ENCODE measurements around the gene ADSS1. TPM values are rescaled to one million over a fixed set of nuclear protein-coding genes. Genes with fewer than 3 reads are reported as not detected.
"Not testable (repeated sequence)": the region's sequence is repeated elsewhere in the genome, so short reads cannot be mapped to it uniquely, and the experiment has no call there.

The ADSS1 gene
- total RNA-seq, 4 donors from 2014 or later = 5.1 to 32.2 (median 8.8) TPM

GRCh38 chr14:104725772-104726548, 1.9 kb downstream of the ADSS1 start:
- 60% methylated on average over 1 of the region's 25 CpGs; no CpG with 5 or more reads in 1 of the 2 donors for WGBS, 2 donors (ENCODE audit: low coverage in 1 of 2)

GRCh38 chr14:104726600-104727451, 2.8 kb downstream of the ADSS1 start:
- no peaks in the 10 kb centered on the region for H3K27me3 ChIP-seq
- TF ChIP-seq POLR2A (IDR thresholded peaks at IDR 0.05) = no peak
- no peak for TF ChIP-seq CTCF (IDR thresholded peaks at IDR 0.05)
- no peak for TF ChIP-seq POLR2AphosphoS5 (IDR thresholded peaks at IDR 0.05)
- no peak for TF ChIP-seq EP300 (IDR thresholded peaks at IDR 0.05)
- H3K36me3 ChIP-seq = no peaks in the 10 kb centered on the region
- H3K4me3 ChIP-seq = no peak overlapping the region
- peaks cover 0 to 53% (median 11%) of the 10 kb centered on the region in 3 donors for H3K4me1 ChIP-seq
- H3K27ac ChIP-seq = no peak overlapping the region
- 86 to 88% methylated on average over 3 to 4 of the region's 21 CpGs for WGBS, 2 donors (ENCODE audit: low coverage in 1 of 2)
- no peaks in the 10 kb centered on the region for H3K9me3 ChIP-seq
- no peak for ATAC-seq

More at GRCh38 chr14:104725772-104726548, 1.9 kb downstream of the ADSS1 start:
- Histone ChIP-seq H3K9me3 (no peaks in the 10 kb centered on the region), H3K27ac (no peak overlapping the region), H3K36me3 (no peaks in the 10 kb centered on the region), H3K27me3 (no peaks in the 10 kb centered on the region), H3K4me3 (no peak overlapping the region), H3K4me1 (peaks cover 0 to 50% (median 11%) of the 10 kb centered on the region in 3 donors)
- TF ChIP-seq EP300 (IDR thresholded peaks at IDR 0.05) = no peak
- no peak for TF ChIP-seq POLR2AphosphoS5 (IDR thresholded peaks at IDR 0.05)
- TF ChIP-seq POLR2A (IDR thresholded peaks at IDR 0.05) = no peak
- TF ChIP-seq CTCF (IDR thresholded peaks at IDR 0.05) = no peak
- no peak for ATAC-seq

GRCh38 chr14:104728631-104729030, 4.6 kb downstream of the ADSS1 start:
- Histone ChIP-seq H3K4me1 (peaks cover 0 to 51% (median 8%) of the 10 kb centered on the region in 3 donors), H3K9me3 (no peaks in the 10 kb centered on the region), H3K27me3 (no peaks in the 10 kb centered on the region), H3K4me3 (no peak overlapping the region), H3K36me3 (no peaks in the 10 kb centered on the region), H3K27ac (no peak overlapping the region)
- no CpG with 5 or more reads among the region's 17 CpGs for WGBS, 2 donors (ENCODE audit: low coverage in 1 of 2)
- no peak for TF ChIP-seq POLR2A (IDR thresholded peaks at IDR 0.05)
- TF ChIP-seq EP300 (IDR thresholded peaks at IDR 0.05) = no peak
- no peak for TF ChIP-seq CTCF (IDR thresholded peaks at IDR 0.05)
- TF ChIP-seq POLR2AphosphoS5 (IDR thresholded peaks at IDR 0.05) = no peak
- ATAC-seq = no peak

GRCh38 chr14:104729176-104729834, 5.3 kb downstream of the ADSS1 start:
- not testable (repeated sequence) for H3K27ac ChIP-seq, H3K9me3 ChIP-seq, ATAC-seq, H3K36me3 ChIP-seq, H3K27me3 ChIP-seq, H3K4me3 ChIP-seq
- peaks cover 0 to 51% (median 8%) of the 10 kb centered on the region in 3 donors for H3K4me1 ChIP-seq
- WGBS, 2 donors (ENCODE audit: low coverage in 1 of 2) = 88 to 90% methylated on average over 2 to 10 of the region's 73 CpGs

- ATAC-seq = no peak
- no peaks in the 10 kb centered on the region for H3K36me3 ChIP-seq
- TF ChIP-seq POLR2AphosphoS5 (IDR thresholded peaks at IDR 0.05) = no peak
- TF ChIP-seq POLR2A (IDR thresholded peaks at IDR 0.05) = no peak
- no peak for TF ChIP-seq CTCF (IDR thresholded peaks at IDR 0.05)
- TF ChIP-seq EP300 (IDR thresholded peaks at IDR 0.05) = no peak
- peaks cover 0 to 51% (median 4%) of the 10 kb centered on the region in 3 donors for H3K4me1 ChIP-seq
- no CpG with 5 or more reads among the region's 16 CpGs for WGBS, 2 donors (ENCODE audit: low coverage in 1 of 2)
- H3K27ac ChIP-seq = no peak overlapping the region
- no peaks in the 10 kb centered on the region for H3K9me3 ChIP-seq
- H3K4me3 ChIP-seq = no peak overlapping the region
- no peaks in the 10 kb centered on the region for H3K27me3 ChIP-seq
These were observed 5.8 kb downstream of the ADSS1 start for GRCh38 chr14:104729835-104730181.
